Measurements from ENCODE around the gene CCT7.
"Not testable (repeated sequence)": the region's sequence is repeated elsewhere in the genome, so short reads cannot be mapped to it uniquely, and the experiment has no call there.

CCT7 gene

GRCh38 chr2:73233932-73234832, at the start of gene CCT7:
Gene CCT7, plus strand, starts transcription at chr2:73234308. Its CDS starts 71 bp downstream, at chr2:73234379.
- peak; percentile 86 to 89 for DNase-seq
- Mint-ChIP-seq H3K4me3 (peak within 1 kb of the TSS; percentile 92 to 98), H3K9me3 (no peaks in the 10 kb centered on the region), H3K27me3 (no peaks in the 10 kb centered on the region), H3K4me1 (peaks cover 44% of the 10 kb centered on the region), H3K27ac (peak within 1 kb of the TSS; percentile 96 to 99)
- peak; percentile 79 for ATAC-seq

DNA sequence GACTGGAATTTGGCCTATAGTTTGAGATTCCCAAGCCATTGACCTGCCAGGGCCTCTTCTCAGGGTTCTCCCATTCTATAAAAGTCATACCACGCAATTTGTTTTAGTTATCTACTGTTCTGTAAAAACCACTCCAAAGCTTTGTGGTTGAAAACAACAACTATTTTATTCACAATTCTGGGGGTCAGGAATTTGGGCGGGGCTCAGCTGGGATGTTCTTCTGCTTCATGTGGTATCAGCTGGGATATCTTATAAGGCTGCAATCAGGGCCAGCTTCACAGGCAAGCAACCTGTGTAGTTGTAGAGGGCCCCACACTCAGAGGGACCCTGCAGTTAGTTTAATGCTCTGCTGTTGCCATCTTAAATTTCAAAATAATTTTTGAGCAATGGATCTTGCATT, 48.1 kb upstream of the CCT7 start:
- Mint-ChIP-seq H3K4me3 (no peak overlapping the region), H3K27ac (no peak overlapping the region), H3K27me3 (peaks cover 30% of the 10 kb centered on the region), H3K9me3 (peaks cover 0 to 7% of the 10 kb centered on the region in 2 donors), H3K4me1 (no peaks in the 10 kb centered on the region)
- ATAC-seq (no peak), DNase-seq (no peak)

DNA sequence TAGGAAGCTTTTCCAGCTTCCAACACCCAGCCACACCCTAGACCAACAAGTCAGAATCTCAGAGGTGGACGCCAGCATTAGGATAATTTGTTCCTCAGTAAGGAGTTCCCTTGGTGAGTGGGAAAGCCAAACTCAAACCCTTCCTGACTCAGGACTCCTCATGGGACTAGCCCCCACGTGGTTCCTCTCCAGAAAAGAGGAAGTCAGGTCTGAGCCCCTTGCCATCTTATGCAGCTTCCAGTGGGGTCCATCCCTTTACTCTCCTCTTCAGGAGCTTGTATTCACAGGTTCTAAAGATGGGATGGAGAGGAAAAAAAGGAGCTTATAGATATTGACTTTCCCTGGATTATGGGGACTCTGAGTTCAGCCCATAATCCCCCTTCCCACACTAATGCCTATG, 46.6 kb upstream of the CCT7 start:
- H3K4me3 Mint-ChIP-seq: no peak overlapping the region
- no peak overlapping the region for H3K27ac Mint-ChIP-seq
- ATAC-seq (no peak), DNase-seq (no peak)
- no peaks in the 10 kb centered on the region for H3K4me1 Mint-ChIP-seq
- H3K27me3 Mint-ChIP-seq: peaks cover 21% of the 10 kb centered on the region
- peaks cover 0 to 7% of the 10 kb centered on the region in 2 donors for H3K9me3 Mint-ChIP-seq

GRCh38 chr2:73197579-73197978, 36.5 kb upstream of the CCT7 start:
- Mint-ChIP-seq H3K9me3 (no peaks in the 10 kb centered on the region), H3K4me1 (peaks cover 6% of the 10 kb centered on the region), H3K27ac (no peak overlapping the region), H3K4me3 (no peak overlapping the region), H3K27me3 (peaks cover 52% of the 10 kb centered on the region)
- ATAC-seq (no peak), DNase-seq (no peak)

DNA sequence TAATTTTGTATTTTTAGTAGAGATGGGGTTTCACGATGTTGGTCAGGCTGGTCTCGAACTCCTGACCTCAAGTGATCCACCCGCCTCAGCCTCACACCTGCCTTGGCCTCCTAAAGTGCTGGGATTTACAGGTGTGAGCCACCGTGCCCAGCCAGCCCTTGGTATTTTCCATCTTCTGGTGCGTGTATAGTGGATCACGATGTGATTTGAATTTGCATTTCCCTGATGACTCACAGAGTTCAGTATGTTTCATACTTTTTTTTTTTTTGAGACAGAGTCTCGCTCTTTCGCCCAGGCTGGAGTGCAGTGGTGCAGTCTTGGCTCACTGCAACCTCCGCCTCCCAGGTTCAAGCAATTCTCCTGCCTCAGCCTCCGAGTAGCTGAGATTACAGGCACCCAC, 33.8 kb upstream of the CCT7 start:
- not testable (repeated sequence) for H3K9me3 Mint-ChIP-seq, DNase-seq, ATAC-seq, H3K27ac Mint-ChIP-seq, H3K4me3 Mint-ChIP-seq
- Mint-ChIP-seq H3K27me3 (peaks cover 79% of the 10 kb centered on the region), H3K4me1 (peaks cover 12% of the 10 kb centered on the region)

- peaks cover 65% of the 10 kb centered on the region for H3K27me3 Mint-ChIP-seq
- no peaks in the 10 kb centered on the region for H3K9me3 Mint-ChIP-seq
- H3K4me3 Mint-ChIP-seq: peak within 1 kb of the TSS; percentile 66 to 78
- DNase-seq (peak in 1 of 2 donors; percentile 12), ATAC-seq (peak; percentile 62)
- H3K4me1 Mint-ChIP-seq: peaks cover 12% of the 10 kb centered on the region
- H3K27ac Mint-ChIP-seq: no peak within 1 kb of the TSS
Observed at GRCh38 chr2:73202156-73203054, 31.7 kb upstream of the CCT7 start, which contains the start of gene NOTO. Gene NOTO, plus strand, starts transcription at chr2:73202574. Its CDS starts 93 bp downstream, at chr2:73202667.

DNA sequence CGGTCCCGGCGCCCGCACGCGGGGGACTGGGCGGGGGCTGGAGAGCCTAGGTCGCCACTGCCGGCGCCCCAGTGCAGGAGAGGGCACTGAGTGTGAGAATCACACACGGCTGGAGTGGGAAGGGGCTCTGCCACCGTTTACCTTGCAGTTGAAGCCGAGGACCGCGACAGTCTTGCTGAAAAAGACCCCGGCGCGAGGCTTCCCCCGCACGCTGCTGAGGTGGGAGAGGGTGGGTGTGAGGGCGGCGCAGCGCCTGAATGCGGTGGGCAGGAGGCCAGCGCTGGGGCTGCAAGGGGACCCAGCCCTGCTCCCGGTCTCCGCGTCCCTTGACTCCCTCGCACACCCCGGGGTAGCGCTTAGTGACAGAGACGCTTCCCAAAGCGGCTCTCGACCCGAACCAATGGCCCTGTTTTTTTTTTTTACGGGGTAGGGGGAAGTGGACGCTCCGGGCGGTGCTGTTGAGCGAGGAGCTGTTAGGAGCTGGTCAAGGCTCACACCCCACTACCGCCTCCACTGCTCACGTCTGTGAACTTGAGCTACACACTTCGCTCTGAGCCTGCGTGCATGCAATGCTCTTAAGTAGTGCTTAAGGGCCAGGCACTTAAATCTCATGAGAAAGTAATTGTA, 30.9 kb upstream of the CCT7 start:
- peak; percentile 36 for ATAC-seq
- peak overlapping the region; percentile 59 to 78 for H3K4me3 Mint-ChIP-seq

DNA sequence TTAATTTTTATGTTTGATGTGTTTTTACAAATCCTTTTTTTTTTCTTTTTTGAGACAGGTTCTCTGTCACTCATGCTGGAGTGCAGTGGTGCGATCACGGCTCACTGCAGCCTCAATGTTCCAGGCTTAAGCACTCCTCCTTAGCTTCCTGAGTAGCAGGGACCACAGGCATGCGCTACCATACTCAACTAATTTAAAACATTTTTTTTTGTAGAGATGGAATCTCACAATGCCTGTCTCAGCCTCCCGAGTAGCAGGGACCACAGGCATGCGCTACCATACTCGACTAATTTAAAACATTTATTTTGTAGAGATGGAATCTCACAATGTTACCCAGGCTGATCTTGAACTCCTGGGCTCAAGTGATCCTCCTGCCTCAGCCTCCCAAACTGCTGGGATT, 28.5 kb upstream of the CCT7 start:
- ATAC-seq (no peak), DNase-seq (no peak)
- no peak overlapping the region for H3K4me3 Mint-ChIP-seq
- no peak overlapping the region for H3K27ac Mint-ChIP-seq
- no peaks in the 10 kb centered on the region for H3K9me3 Mint-ChIP-seq
- peaks cover 12% of the 10 kb centered on the region for H3K4me1 Mint-ChIP-seq
- H3K27me3 Mint-ChIP-seq: peaks cover 43% of the 10 kb centered on the region

More for the DNA sequence above, 30.9 kb upstream of the CCT7 start:
- Mint-ChIP-seq H3K27ac (no peak overlapping the region), H3K27me3 (peaks cover 57% of the 10 kb centered on the region), H3K9me3 (no peaks in the 10 kb centered on the region), H3K4me1 (peaks cover 12% of the 10 kb centered on the region)
- DNase-seq: no peak

DNA sequence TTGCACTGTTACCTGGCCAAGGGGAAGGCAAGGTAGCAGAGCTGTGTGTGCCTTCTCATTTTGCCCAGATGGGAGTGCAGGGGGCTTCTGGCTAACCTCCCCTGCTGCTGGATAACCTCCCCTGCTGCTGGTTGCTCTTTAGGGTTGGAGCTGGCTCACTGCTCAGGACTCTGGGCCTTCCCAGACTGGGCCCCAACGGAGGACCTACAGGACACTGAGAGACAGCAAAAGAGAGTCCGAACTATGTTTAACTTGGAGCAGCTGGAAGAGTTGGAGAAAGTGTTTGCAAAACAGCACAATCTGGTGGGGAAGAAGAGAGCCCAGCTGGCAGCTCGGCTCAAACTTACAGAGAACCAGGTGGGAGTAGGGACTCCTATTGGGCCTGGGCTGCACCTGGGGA, 25.9 kb upstream of the CCT7 start:
- Mint-ChIP-seq H3K27ac (no peak overlapping the region), H3K4me3 (no peak overlapping the region), H3K9me3 (no peaks in the 10 kb centered on the region), H3K4me1 (peaks cover 5% of the 10 kb centered on the region), H3K27me3 (peaks cover 21% of the 10 kb centered on the region)
- no peak for DNase-seq
- ATAC-seq: no peak

DNA sequence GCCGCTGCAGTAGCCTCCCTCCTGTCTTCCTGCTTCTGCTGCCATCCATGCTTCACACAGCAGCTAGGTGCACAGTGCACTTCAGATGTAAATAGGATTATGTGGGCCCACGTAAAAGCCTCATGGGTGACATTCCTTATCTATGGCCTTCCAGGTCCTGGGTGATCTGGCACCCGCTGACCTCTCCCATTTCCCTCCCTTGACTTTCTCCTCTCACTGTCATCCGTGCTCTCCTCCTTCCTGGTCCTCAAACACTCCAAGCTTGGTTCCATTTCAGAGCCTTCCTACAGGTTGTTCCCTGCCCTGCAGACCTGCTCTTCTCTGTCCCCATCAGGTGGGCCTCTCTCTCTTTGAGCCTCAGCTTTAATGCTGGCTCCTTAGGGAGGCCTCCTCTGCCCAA, 24.1 kb upstream of the CCT7 start:
- ATAC-seq: no peak
- Mint-ChIP-seq H3K27me3 (peaks cover 4% of the 10 kb centered on the region), H3K4me1 (peaks cover 14% of the 10 kb centered on the region)

DNA sequence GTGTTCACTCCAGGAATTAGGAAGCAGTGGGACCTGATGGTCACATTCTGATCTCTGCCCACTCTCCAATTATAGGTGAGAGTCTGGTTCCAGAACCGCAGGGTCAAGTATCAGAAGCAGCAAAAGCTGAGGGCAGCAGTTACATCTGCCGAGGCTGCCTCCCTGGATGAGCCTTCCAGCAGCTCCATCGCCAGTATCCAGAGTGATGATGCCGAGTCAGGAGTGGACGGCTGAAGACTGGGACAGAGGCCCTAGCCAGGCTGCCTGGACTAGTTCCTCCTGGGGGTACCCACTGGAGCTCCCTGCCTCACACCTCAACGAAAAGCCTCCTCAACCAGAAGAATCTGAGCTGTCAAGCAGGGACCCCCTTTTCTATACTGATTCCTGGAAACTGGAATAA, 23.4 kb upstream of the CCT7 start:
- H3K4me3 Mint-ChIP-seq: no peak overlapping the region
- H3K9me3 Mint-ChIP-seq: no peaks in the 10 kb centered on the region
- peaks cover 21% of the 10 kb centered on the region for H3K4me1 Mint-ChIP-seq

More for the DNA sequence above, 24.1 kb upstream of the CCT7 start:
- Mint-ChIP-seq H3K27ac (no peak overlapping the region), H3K4me3 (no peak overlapping the region), H3K9me3 (no peaks in the 10 kb centered on the region)
- DNase-seq: no peak

GRCh38 chr2:73212098-73212447, 22.0 kb upstream of the CCT7 start:
- DNase-seq: no peak
- H3K27ac Mint-ChIP-seq: peak overlapping the region in 1 of 2 donors; percentile 34
- peaks cover 26% of the 10 kb centered on the region for H3K4me1 Mint-ChIP-seq
- H3K9me3 Mint-ChIP-seq: no peaks in the 10 kb centered on the region
- no peaks in the 10 kb centered on the region for H3K27me3 Mint-ChIP-seq
- ATAC-seq: no peak
- no peak overlapping the region for H3K4me3 Mint-ChIP-seq

More for the DNA sequence above, 23.4 kb upstream of the CCT7 start:
- DNase-seq (no peak), ATAC-seq (no peak)
- H3K27me3 Mint-ChIP-seq: no peaks in the 10 kb centered on the region
- H3K27ac Mint-ChIP-seq: no peak overlapping the region

GRCh38 chr2:73212448-73213176, 21.5 kb upstream of the CCT7 start:
- no peak overlapping the region for H3K4me3 Mint-ChIP-seq
- no peaks in the 10 kb centered on the region for H3K9me3 Mint-ChIP-seq
- ATAC-seq (peak; percentile 84), DNase-seq (peak; percentile 75 to 77)
- H3K4me1 Mint-ChIP-seq: peaks cover 29% of the 10 kb centered on the region
- H3K27ac Mint-ChIP-seq: peak overlapping the region in 1 of 2 donors; percentile 16
- H3K27me3 Mint-ChIP-seq: no peaks in the 10 kb centered on the region

- H3K27ac Mint-ChIP-seq: peak within 1 kb of the TSS; percentile 97
- peak within 1 kb of the TSS; percentile 89 to 90 for H3K4me3 Mint-ChIP-seq
- ATAC-seq (peak; percentile 91), DNase-seq (peak; percentile 93)
- H3K9me3 Mint-ChIP-seq: no peaks in the 10 kb centered on the region
- no peaks in the 10 kb centered on the region for H3K27me3 Mint-ChIP-seq
- H3K4me1 Mint-ChIP-seq: peaks cover 34% of the 10 kb centered on the region
Observed at GRCh38 chr2:73214120-73215035, 19.7 kb upstream of the CCT7 start, which contains the start of gene SMYD5. Gene SMYD5, plus strand, starts transcription at chr2:73214245. Its CDS starts 22 bp downstream, at chr2:73214267.
